Measurements from ENCODE around the gene ADAM10. TPM values are rescaled to one million over a fixed set of nuclear protein-coding genes. Genes with fewer than 3 reads are reported as not detected.

The ADAM10 gene
- total RNA-seq, 4 donors from 2014 or later, result 45.1 to 57.0 (median 52.5) TPM

- H3K9me3 ChIP-seq, result no peaks in the 10 kb centered on the region
- no peak for DNase-seq (ENCODE audit: low spot score in 2 of 2)
- TF ChIP-seq POLR2A (IDR thresholded peaks at IDR 0.05) (no peak), EP300 (IDR thresholded peaks at IDR 0.05) (no peak), POLR2AphosphoS5 (IDR thresholded peaks at IDR 0.05) (no peak), CTCF (IDR thresholded peaks at IDR 0.05) (no peak)
These were observed 59.9 kb downstream of the ADAM10 start for GRCh38 chr15:58689646-58690045.

GRCh38 chr15:58686286-58686685 is 63.2 kb downstream of the ADAM10 start:
- 98% methylated on average over 8 of the region's 8 CpGs for WGBS
- DNase-seq (ENCODE audit: low spot score in 2 of 2), result no peak
- TF ChIP-seq EP300 (IDR thresholded peaks at IDR 0.05) (no peak), POLR2A (IDR thresholded peaks at IDR 0.05) (no peak), POLR2AphosphoS5 (IDR thresholded peaks at IDR 0.05) (no peak), CTCF (IDR thresholded peaks at IDR 0.05) (no peak)
- Histone ChIP-seq H3K27ac (no peak overlapping the region), H3K27me3 (no peaks in the 10 kb centered on the region), H3K4me3 (no peak overlapping the region), H3K4me1 (no peaks in the 10 kb centered on the region), H3K36me3 (no peaks in the 10 kb centered on the region), H3K9me3 (no peaks in the 10 kb centered on the region)

More at GRCh38 chr15:58689646-58690045, 59.9 kb downstream of the ADAM10 start:
- no peaks in the 10 kb centered on the region for H3K27me3 ChIP-seq
- H3K27ac ChIP-seq, result no peak overlapping the region
- no peak overlapping the region for H3K4me3 ChIP-seq
- H3K4me1 ChIP-seq, result peaks cover 6% of the 10 kb centered on the region
- H3K36me3 ChIP-seq, result no peaks in the 10 kb centered on the region

GRCh38 chr15:58684751-58685150 is 64.8 kb downstream of the ADAM10 start:
- H3K9me3 ChIP-seq, result no peaks in the 10 kb centered on the region
- H3K27ac ChIP-seq, result no peak overlapping the region
- H3K27me3 ChIP-seq, result no peaks in the 10 kb centered on the region
- H3K4me1 ChIP-seq, result no peaks in the 10 kb centered on the region
- whole genome bisulfite sequencing, result 94% methylated on average over 4 of the region's 4 CpGs
- peaks cover 5% of the 10 kb centered on the region for H3K36me3 ChIP-seq
- no peak overlapping the region for H3K4me3 ChIP-seq
- TF ChIP-seq POLR2AphosphoS5 (IDR thresholded peaks at IDR 0.05) (no peak), POLR2A (IDR thresholded peaks at IDR 0.05) (no peak), CTCF (IDR thresholded peaks at IDR 0.05) (no peak), EP300 (IDR thresholded peaks at IDR 0.05) (no peak)
- DNase-seq (ENCODE audit: low spot score in 2 of 2), result no peak

DNA sequence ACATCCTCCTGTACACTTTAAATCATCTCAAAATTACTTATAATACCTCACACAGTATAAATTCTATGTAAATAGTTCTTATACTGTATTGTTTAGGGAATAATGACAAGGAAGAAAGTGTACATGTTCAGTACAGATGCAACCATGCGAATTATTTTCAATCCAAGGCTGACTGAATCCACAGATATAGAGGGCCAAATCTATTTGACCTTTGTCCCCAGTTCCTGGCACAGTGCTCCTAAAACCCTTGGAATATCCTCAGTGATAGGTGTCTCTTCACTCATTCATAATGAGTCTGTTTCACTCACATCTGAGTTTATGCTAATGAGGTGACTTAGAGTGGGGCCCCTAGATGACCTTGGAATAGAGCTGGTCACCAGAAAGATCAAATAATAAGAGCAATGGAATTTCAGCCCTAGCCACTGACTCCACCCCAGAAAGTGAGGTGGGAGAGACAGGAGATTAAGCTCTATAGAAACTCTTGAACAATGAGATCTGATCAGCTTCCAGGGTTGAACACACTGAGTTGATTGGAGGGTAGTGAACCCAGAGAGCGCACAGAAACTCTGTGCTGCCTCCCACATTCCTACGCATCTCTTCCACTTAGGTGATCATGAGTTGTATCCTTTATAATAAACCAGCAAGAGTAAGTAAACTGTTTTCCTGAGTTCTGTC is 65.3 kb downstream of the ADAM10 start:
- Histone ChIP-seq H3K9me3 (no peaks in the 10 kb centered on the region), H3K4me3 (no peak overlapping the region), H3K27ac (no peak overlapping the region), H3K27me3 (no peaks in the 10 kb centered on the region), H3K4me1 (no peaks in the 10 kb centered on the region), H3K36me3 (peaks cover 8% of the 10 kb centered on the region)
- over 99% methylated on average over 3 of the region's 3 CpGs for WGBS
- TF ChIP-seq POLR2A (IDR thresholded peaks at IDR 0.05) (no peak), POLR2AphosphoS5 (IDR thresholded peaks at IDR 0.05) (no peak), EP300 (IDR thresholded peaks at IDR 0.05) (no peak), CTCF (IDR thresholded peaks at IDR 0.05) (no peak)
- no peak for DNase-seq (ENCODE audit: low spot score in 2 of 2)

DNA sequence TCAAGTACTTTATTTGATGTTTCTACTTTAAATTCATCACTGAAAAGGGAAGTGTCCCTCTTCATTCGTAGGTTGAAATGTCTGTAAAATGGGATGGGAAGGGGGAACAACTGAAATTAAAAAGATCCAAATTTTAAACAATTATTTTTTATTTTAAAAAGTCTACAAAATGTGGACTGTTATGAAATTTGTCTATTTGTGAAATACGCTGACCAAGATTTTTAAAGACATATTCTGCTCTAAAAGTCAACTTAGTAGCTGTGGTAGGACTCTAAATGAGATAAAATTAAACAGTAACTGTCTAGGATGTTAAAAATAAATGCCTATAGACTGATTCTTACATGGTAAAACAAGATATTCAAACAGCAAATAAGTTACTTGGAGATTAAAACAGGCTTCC is 67.3 kb downstream of the ADAM10 start:
- no peak for DNase-seq (ENCODE audit: low spot score in 2 of 2)
- peaks cover 8% of the 10 kb centered on the region for H3K36me3 ChIP-seq
- no peak for TF ChIP-seq POLR2A (IDR thresholded peaks at IDR 0.05)
- TF ChIP-seq EP300 (IDR thresholded peaks at IDR 0.05), result no peak
- no peak for TF ChIP-seq POLR2AphosphoS5 (IDR thresholded peaks at IDR 0.05)
- TF ChIP-seq CTCF (IDR thresholded peaks at IDR 0.05), result no peak
- no peaks in the 10 kb centered on the region for H3K27me3 ChIP-seq
- H3K27ac ChIP-seq, result no peak overlapping the region
- WGBS, result 94% methylated on average over 2 of the region's 2 CpGs
- no peak overlapping the region for H3K4me3 ChIP-seq
- H3K9me3 ChIP-seq, result no peaks in the 10 kb centered on the region
- no peaks in the 10 kb centered on the region for H3K4me1 ChIP-seq
